IgD-negative memory B cell (primary cell): ENCODE data around the gene TADA3. TPM values are rescaled to one million over a fixed set of nuclear protein-coding genes. Genes with fewer than 3 reads are reported as not detected.

Experiments
- H3K27ac Mint-ChIP-seq, 3 donors: one replicate each; pipeline ENCODE4 v1.8.0; 2020 to 2022; ENCODE audit warnings: mild to moderate bottlenecking in 3 of 3, mixed read lengths in 3 of 3, moderate library complexity in 1 of 3
- H3K27me3 Mint-ChIP-seq: one replicate; pipeline ENCODE4 v1.8.0; 2021; ENCODE audit warnings: mixed read lengths
- H3K36me3 Mint-ChIP-seq: one replicate; pipeline ENCODE4 v1.8.0; 2020; ENCODE audit warnings: mild to moderate bottlenecking, mixed read lengths
- H3K4me1 Mint-ChIP-seq, 3 donors: one replicate each; pipeline ENCODE4 v1.8.0; 2020 to 2022; ENCODE audit warnings: mixed read lengths in 3 of 3, mild to moderate bottlenecking in 1 of 3
- H3K4me3 Mint-ChIP-seq, 4 donors: one replicate each; pipeline ENCODE4 v1.8.0; 2020 to 2022; ENCODE audit warnings: mild to moderate bottlenecking in 4 of 4, mixed read lengths in 4 of 4, moderate library complexity in 3 of 4
- H3K9me3 Mint-ChIP-seq, 3 donors: one replicate each; pipeline ENCODE4 v1.8.0; 2020 to 2021; ENCODE audit warnings: mixed read lengths in 3 of 3, mild to moderate bottlenecking in 1 of 3
- polyA plus RNA-seq: library from polyadenylated mRNA; unstranded; fragments of 300-500 nt; fragmentation: Illumina TruSeq; gene quantifications from one replicate; pipeline ENCODE4 v1.2.3, GENCODE V29; 2021

TADA3 gene
- polyA plus RNA-seq, 1 donor from 2014 or later, result 52.6 TPM

DNA sequence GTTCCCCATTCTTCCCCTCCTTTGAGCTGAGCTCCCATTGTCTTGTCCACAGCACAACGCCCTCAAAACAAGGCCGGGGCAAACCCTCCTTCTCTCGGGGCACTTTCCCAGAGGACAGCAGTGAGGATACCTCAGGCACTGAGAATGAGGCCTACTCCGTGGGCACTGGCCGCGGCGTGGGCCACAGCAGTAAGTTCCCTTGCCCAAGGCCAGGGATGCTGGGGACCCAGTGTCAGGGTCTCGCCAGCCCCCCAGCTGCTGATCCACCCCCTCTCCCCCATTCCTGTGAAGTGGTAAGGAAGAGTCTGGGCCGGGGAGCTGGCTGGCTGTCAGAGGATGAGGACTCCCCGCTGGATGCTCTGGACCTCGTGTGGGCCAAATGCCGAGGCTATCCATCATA is 46.8 kb downstream of the TADA3 start:
- no peak overlapping the region for H3K27ac Mint-ChIP-seq
- H3K4me3 Mint-ChIP-seq, result no peak overlapping the region
- H3K36me3 Mint-ChIP-seq, result peaks cover 1% of the 10 kb centered on the region
- peaks cover 8 to 11% (median 10%) of the 10 kb centered on the region in 3 donors for H3K4me1 Mint-ChIP-seq
- no peaks in the 10 kb centered on the region for H3K27me3 Mint-ChIP-seq
- no peaks in the 10 kb centered on the region for H3K9me3 Mint-ChIP-seq

DNA sequence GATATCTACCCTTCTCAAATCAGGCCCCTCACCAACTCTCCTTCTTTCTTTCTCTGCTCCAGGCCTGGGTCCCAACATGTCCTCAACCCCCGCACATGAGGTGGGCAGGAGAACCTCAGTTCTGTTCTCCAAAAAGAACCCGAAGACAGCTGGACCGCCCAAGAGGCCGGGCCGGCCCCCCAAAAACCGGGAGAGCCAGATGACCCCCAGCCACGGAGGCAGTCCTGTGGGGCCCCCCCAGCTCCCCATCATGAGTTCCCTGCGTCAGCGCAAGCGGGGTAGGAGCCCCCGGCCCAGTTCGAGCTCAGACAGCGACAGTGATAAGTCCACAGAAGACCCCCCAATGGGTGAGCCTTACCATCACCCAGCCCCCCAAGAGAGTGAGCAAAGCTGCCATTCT is 48.1 kb downstream of the TADA3 start:
- H3K36me3 Mint-ChIP-seq, result peaks cover 4% of the 10 kb centered on the region
- H3K9me3 Mint-ChIP-seq, result no peaks in the 10 kb centered on the region
- peaks cover 0 to 2% (median 2%) of the 10 kb centered on the region in 3 donors for H3K4me1 Mint-ChIP-seq
- H3K27ac Mint-ChIP-seq, result no peak overlapping the region
- peak overlapping the region in 1 of 4 donors; percentile 6 for H3K4me3 Mint-ChIP-seq
- no peaks in the 10 kb centered on the region for H3K27me3 Mint-ChIP-seq

DNA sequence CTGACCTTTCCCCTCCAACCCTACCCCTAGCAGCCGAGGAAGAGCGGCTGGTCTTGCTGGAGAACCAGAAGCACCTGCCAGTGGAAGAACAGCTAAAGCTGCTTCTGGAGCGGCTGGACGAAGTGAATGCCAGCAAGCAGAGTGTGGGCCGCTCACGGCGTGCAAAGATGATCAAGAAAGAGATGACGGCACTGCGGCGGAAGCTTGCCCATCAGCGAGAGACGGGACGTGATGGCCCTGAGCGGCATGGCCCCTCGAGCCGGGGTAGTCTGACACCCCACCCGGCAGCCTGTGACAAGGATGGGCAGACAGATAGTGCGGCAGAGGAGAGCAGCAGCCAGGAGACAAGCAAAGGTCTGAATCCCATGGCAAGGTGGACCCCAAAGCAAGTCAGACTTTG is 48.7 kb downstream of the TADA3 start:
- H3K4me3 Mint-ChIP-seq, result peak overlapping the region in 1 of 4 donors; percentile 6
- peaks cover 4% of the 10 kb centered on the region for H3K36me3 Mint-ChIP-seq
- no peaks in the 10 kb centered on the region for H3K4me1 Mint-ChIP-seq

DNA sequence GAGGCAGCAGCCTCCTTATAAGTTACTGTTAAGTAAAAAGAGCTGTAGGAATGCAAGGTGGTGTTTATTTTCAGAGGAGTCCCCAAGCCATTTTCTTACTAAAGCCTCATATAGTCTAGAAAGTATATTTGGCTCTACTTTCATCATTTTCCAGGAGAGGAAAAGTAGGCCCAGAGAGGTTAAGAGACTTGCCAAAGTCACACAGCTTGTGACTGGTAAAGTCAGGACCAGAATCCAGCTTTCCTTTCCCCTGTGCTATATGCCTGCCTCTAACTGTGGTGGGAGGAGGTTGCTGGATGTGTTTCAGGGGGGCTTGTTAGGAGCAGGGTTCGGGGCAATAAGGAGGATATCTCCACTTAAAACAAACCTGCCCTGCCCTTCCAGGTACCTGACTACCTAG is 49.7 kb downstream of the TADA3 start:
- Mint-ChIP-seq H3K9me3 (no peaks in the 10 kb centered on the region), H3K4me3 (no peak overlapping the region), H3K27ac (no peak overlapping the region), H3K36me3 (peaks cover 4% of the 10 kb centered on the region), H3K4me1 (no peaks in the 10 kb centered on the region), H3K27me3 (no peaks in the 10 kb centered on the region)

More for the DNA sequence above, 48.7 kb downstream of the TADA3 start:
- no peak overlapping the region for H3K27ac Mint-ChIP-seq
- H3K27me3 Mint-ChIP-seq, result no peaks in the 10 kb centered on the region
- H3K9me3 Mint-ChIP-seq, result no peaks in the 10 kb centered on the region

DNA sequence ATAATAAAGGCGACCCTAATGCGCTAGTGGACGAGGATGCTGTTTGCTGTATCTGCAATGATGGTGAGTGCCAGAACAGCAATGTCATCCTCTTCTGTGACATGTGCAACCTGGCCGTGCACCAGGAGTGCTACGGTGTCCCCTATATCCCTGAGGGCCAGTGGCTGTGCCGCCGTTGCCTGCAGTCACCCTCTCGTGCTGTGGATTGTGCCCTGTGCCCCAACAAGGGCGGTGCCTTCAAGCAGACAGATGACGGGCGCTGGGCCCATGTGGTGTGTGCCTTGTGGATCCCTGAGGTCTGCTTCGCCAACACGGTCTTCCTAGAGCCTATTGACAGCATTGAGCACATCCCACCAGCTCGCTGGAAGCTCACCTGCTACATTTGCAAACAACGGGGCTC is 53.1 kb downstream of the TADA3 start:
- Mint-ChIP-seq H3K27me3 (no peaks in the 10 kb centered on the region), H3K4me1 (peaks cover 2 to 11% (median 5%) of the 10 kb centered on the region in 3 donors), H3K9me3 (no peaks in the 10 kb centered on the region), H3K36me3 (peaks cover 9% of the 10 kb centered on the region), H3K27ac (no peak overlapping the region), H3K4me3 (no peak overlapping the region)

DNA sequence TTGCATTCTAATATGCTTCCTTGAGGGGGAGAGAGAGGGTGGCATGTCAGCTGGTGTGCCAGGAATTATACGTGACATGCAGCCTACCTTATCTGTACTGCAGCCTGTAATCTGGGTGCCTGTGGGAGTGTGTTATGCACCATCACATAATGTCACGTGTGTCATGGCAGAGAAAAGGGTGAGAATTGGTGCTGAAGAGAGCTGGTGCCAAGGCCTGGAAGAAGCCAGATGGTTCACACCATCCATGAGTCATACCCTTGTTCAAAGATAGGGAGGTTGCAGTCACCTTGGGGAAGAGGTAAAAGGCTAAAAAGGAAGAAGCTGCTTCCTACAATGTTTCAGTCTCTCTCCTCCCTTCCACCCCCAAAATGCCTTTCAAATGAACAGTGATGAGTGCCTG is 55.4 kb downstream of the TADA3 start:
- H3K27ac Mint-ChIP-seq, result peak overlapping the region in 1 of 3 donors; percentile 48
- peak overlapping the region in 1 of 4 donors; percentile 50 for H3K4me3 Mint-ChIP-seq
- peaks cover 8% of the 10 kb centered on the region for H3K36me3 Mint-ChIP-seq
- H3K9me3 Mint-ChIP-seq, result no peaks in the 10 kb centered on the region
- H3K4me1 Mint-ChIP-seq, result peaks cover 12 to 27% (median 24%) of the 10 kb centered on the region in 3 donors
- no peaks in the 10 kb centered on the region for H3K27me3 Mint-ChIP-seq

DNA sequence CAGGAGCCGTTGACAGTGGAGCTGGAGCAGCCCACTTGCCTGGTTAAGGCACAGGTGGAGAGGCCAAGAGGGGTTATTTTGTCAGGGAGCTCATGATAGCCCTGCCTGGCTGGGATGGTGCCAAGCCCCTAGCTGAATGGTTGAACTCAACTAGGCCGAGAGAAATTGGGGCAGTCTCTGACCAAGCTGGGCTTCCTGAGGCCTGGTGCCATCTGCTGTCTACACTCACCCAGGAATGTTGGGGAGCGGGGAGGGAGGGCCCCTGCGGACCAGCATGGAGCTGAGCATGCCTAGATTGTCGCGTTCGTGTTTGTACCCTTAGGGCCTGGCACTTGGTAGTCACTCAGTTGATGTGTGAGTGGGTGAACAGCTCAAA is 59.5 kb downstream of the TADA3 start:
- Mint-ChIP-seq H3K27ac (peak overlapping the region; percentile 94 to 96 (median 94)), H3K9me3 (no peaks in the 10 kb centered on the region), H3K27me3 (no peaks in the 10 kb centered on the region), H3K36me3 (peaks cover 5% of the 10 kb centered on the region), H3K4me1 (peaks cover 20 to 37% (median 32%) of the 10 kb centered on the region in 3 donors), H3K4me3 (peak overlapping the region; percentile 82 to 96 (median 94))

DNA sequence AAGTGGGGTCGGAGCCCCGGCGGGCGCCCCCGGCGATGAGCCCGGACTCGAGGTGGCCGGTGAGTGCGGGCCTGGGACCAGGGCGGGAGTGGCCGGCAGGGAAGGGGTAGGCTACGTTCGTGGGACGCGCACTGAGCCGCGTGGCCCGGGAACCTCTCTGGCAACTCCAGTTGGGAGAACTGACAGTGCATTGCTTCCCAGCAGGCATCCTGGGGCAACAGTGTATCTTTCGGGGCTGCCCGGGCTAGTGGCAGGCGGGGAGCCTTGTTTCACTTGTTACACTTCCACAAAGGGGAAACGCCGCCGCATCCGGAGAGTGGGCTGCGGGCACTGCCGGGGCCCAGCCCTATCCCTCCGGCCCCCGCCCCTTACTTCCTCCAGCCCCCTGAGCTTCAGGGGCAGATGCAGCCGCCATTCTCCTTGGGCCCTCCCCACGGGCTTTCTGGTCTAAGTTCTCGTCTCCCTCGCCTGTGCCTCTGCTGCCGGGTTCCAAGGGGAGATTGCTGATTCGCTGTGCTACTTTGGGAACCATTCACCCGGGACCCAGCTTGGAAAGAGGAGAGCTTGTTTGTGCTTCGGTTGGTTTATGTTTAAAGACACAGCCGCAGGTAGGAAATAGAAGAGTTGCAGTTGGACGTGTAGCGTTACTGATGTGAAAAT is 60.1 kb downstream of the TADA3 start:
- H3K36me3 Mint-ChIP-seq, result peaks cover 5% of the 10 kb centered on the region
- H3K27ac Mint-ChIP-seq, result peak overlapping the region; percentile 94 to 96 (median 94)
- no peaks in the 10 kb centered on the region for H3K9me3 Mint-ChIP-seq
- H3K4me1 Mint-ChIP-seq, result peaks cover 23 to 43% (median 37%) of the 10 kb centered on the region in 3 donors
- no peaks in the 10 kb centered on the region for H3K27me3 Mint-ChIP-seq
- H3K4me3 Mint-ChIP-seq, result peak overlapping the region; percentile 82 to 96 (median 94)

DNA sequence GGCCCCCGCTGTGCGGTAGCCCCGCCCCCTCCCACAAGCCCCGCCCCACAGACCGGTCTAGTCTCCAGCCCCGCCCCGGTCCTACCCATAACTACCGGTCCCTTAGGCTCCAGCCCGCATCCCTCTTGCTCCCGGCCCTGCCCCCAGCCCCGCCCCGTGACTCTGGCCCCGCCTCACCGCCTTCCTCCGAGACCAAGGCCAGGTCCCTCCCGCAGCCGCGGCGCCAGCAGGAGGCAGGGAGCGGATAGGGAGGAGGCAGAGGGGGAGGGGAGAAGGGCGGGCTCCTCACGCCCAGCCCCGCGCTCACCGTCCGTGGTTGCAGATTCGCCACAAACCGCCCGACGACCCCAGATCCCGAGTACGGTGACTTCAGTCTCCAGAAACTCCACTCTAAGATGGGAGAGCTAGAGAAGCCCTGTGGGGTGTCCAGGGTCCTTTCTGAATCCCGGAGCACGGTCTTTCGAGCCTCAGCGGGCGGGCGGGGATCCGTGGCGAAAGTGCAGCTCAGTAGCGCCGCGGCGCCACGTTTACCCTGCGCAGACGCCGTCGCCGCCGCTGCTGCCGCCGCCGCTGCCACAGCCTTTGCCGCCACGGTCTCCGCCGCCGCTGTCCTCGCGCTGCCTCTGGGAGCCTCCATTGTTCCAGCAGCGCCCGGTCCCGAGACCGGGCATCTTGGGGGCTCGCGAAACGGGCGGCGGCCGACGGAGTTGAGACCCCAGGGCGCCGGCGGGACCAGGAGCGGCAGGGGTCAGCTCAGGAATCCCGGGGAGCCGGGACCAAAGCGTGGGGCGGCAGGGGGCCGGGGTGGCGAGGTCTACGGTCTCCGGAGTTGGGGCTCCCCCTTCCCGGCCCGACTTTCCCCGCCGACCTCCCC is 60.8 kb downstream of the TADA3 start, which contains the start of gene BRPF1:
Gene BRPF1, plus strand, starts transcription at position 530 of the 874 bp plus-strand sequence. CDS start 2,406 bp downstream, outside the sequence.
- H3K27ac Mint-ChIP-seq, result peak within 1 kb of the TSS; percentile 94 to 98 (median 96)
- no peaks in the 10 kb centered on the region for H3K9me3 Mint-ChIP-seq

DNA sequence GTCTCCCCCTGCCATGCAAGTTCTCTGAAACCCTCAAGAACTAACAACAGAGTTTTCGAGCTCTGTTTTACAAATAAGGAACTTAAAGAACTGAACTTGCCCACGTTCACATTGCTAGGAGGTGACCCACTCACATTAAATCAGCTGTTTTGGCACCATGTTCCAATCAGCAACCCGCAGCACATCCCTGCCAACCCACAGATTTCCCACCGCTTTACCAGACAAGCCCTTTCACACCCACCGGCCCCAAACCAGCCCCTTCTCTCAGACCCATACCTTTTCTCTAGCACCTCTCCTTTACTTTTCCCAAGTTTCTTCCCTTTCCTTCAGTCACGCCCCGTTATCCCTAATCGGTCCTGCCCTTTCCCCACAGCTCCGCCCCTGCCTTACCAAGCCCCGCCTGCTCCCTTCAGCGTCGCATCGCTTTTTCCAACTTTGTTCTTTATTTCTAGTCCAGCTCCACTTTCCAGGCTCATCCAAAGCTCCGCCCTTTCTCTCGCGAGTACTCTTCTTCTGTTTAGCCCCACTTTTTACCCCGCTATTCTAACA is 61.5 kb downstream of the TADA3 start:
- Mint-ChIP-seq H3K4me1 (peaks cover 22 to 42% (median 35%) of the 10 kb centered on the region in 3 donors), H3K36me3 (no peaks in the 10 kb centered on the region), H3K27me3 (no peaks in the 10 kb centered on the region), H3K9me3 (no peaks in the 10 kb centered on the region), H3K27ac (peak overlapping the region; percentile 94 to 98 (median 96)), H3K4me3 (peak overlapping the region; percentile 92 to 99 (median 94))

More for the DNA sequence above, 60.8 kb downstream of the TADA3 start, which contains the start of gene BRPF1:
- Mint-ChIP-seq H3K27me3 (no peaks in the 10 kb centered on the region), H3K36me3 (peaks cover 4% of the 10 kb centered on the region), H3K4me1 (peaks cover 22 to 45% (median 37%) of the 10 kb centered on the region in 3 donors), H3K4me3 (peak within 1 kb of the TSS; percentile 92 to 99 (median 94))

Other genes starting within 250 kb of the TADA3 start
- gene LHFPL4, start 238.7 kb downstream of the TADA3 start, polyA plus RNA-seq, result not detected
- 128 TPM for gene MTMR14, start 143.0 kb downstream of the TADA3 start, polyA plus RNA-seq
- not detected for gene CPNE9, start 88.6 kb downstream of the TADA3 start, polyA plus RNA-seq
- gene BRPF1, start 60.7 kb downstream of the TADA3 start, polyA plus RNA-seq, result 14.2 TPM
- gene OGG1, start 42.5 kb downstream of the TADA3 start, polyA plus RNA-seq, result 20.7 TPM
- 0.65 TPM for gene CAMK1, start 22.5 kb downstream of the TADA3 start, polyA plus RNA-seq
- 262 TPM for gene ARPC4, start 609 bp upstream of the TADA3 start, polyA plus RNA-seq
- 10.5 TPM for gene TTLL3, start 17.8 kb upstream of the TADA3 start, polyA plus RNA-seq
- gene RPUSD3, start 51.5 kb upstream of the TADA3 start, polyA plus RNA-seq, result 57.9 TPM
- gene CIDEC, start 87.8 kb upstream of the TADA3 start, polyA plus RNA-seq, result 0.80 TPM
- 46.4 TPM for gene JAGN1, start 98.1 kb upstream of the TADA3 start, polyA plus RNA-seq
- gene IL17RE, start 110.4 kb upstream of the TADA3 start, polyA plus RNA-seq, result not detected
- gene IL17RC, start 124.6 kb upstream of the TADA3 start, polyA plus RNA-seq, result 6.7 TPM
- gene CRELD1, start 141.4 kb upstream of the TADA3 start, polyA plus RNA-seq, result 17.7 TPM
- 2.0 TPM for gene PRRT3, start 159.9 kb upstream of the TADA3 start, polyA plus RNA-seq
- 69.2 TPM for gene EMC3, start 194.4 kb upstream of the TADA3 start, polyA plus RNA-seq
- gene FANCD2, start 234.0 kb upstream of the TADA3 start, polyA plus RNA-seq, result 15.2 TPM